GM12873 (cell line): ENCODE data around the gene GPR21.

Experiments used
- CTCF ChIP-seq: IDR thresholded peaks from 2 replicates; pipeline ENCODE4 v1.5.1; 2012; ENCODE audit warnings: low read depth, mild to moderate bottlenecking, moderate library complexity, low read length, control low read depth; ENCODE audit not compliant: insufficient read depth; ENCODE audit errors: missing control alignments

Gene GPR21

DNA sequence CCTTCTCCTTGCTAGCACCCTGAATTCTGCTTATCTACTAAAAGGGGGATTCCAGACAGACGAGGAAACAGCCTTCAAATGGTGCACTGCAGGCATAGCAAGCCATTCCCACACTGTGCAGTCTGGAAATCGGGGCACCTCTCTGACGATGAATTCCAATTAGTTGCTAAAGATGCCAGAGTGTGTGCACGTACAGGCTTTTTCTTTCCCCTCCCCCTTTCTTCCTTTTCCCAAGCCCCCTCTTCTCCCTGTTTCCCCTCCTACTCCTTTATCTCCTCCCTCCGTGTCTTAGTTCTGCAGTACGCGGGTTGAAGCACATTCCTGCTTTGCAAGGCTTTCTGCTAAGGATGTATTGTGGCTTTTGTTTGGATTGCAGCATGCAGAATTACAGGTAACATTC lies at the start of gene GPR21:
Gene GPR21, plus strand, starts transcription at position 316 of the 400 bp plus-strand sequence. CDS start 900 bp downstream, outside the sequence.
- no peak for TF ChIP-seq CTCF

GRCh38 chr9:122986010-122986409 lies 47.5 kb upstream of the GPR21 start:
- TF ChIP-seq CTCF, result no peak

- TF ChIP-seq CTCF, result no peak
These were observed 45.3 kb upstream of the GPR21 start for GRCh38 chr9:122988141-122988540.

DNA sequence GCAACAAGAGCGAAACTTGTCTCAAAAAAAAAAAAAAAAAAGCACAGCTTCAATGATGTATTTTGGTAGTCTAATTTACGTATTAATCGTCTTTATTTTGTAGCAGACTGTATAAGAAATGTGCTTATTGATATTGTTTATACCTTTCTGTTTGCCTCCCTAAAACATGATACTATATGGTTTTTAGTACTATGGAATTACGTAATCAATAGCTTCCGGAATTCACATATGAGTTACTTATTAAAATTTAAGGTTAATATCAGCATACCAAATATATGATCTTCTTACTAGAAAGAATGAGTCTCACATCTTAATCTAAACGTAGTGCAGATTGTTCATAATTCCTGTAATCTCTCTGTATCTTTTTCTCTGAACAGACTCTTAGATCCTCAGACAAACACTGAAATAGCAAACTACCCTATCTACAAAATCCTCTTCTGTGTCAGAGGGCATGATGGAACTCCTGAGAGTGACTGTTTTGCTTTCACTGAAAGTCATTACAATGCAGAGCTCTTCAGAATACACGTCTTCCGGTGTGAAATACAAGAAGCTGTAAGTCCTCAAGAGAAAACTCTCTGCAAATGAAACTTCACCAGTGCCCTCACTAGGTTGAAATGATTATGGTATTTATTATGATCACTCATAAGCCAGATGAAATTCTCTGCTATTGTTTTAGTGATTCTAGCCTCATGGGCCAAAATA lies 44.4 kb upstream of the GPR21 start:
- TF ChIP-seq CTCF, result peak; percentile 15

GRCh38 chr9:122991370-122991830 lies 42.1 kb upstream of the GPR21 start:
- TF ChIP-seq CTCF, result peak; percentile 57

- no peak for TF ChIP-seq CTCF
These were observed 36.9 kb upstream of the GPR21 start for GRCh38 chr9:122996586-122996985.

DNA sequence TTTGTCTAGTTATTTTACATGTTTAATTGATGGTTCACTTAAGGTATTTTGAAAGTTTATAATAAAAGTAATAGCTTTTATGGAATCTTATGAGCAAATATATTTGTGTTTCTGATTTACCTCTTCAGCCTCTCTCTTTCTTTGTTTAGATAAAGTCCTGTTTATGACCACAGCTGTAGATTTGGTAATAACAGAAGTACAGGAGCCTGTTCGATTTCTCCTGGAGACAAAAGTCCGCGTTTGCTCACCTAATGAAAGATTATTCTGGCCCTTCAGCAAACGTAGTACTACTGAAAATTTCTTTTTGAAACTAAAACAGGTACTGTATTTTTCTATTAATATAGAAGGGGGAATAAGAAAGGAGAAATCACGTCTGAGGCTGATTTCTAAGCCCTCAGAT lies 35.0 kb upstream of the GPR21 start:
- TF ChIP-seq CTCF, result no peak
